Measurements from ENCODE around the gene CRABP2. TPM values are rescaled to one million over a fixed set of nuclear protein-coding genes. Genes with fewer than 3 reads are reported as not detected.

Gene CRABP2
- total RNA-seq, 1 donor from 2014 or later, result 278 TPM

DNA sequence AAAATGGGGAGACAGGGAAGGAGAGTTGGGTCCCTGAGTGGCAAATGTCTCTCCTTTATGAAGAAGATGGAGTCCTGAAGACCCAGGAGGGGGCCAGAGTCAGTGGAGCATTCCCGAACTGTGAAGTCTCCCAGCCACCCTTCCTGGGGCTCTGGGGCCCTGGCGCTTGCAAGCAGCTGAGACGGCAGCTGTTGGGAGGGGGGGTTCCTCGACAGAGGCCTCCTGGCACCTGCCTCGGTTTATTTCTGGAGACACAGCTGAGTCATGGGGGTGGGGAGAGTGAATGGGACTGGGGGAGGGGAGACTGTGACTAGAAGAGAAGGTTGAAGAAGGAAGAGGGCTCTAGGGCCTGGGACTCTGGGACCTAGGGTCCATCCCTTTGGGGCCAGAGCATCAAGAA lies 42.2 kb downstream of the CRABP2 start:
- no peaks in the 10 kb centered on the region for H3K9me3 ChIP-seq (ENCODE audit: insufficient read depth, low read depth, low read length)
- H3K4me3 Mint-ChIP-seq (ENCODE audit: unreplicated experiment), result peak overlapping the region; percentile 9
- no peaks in the 10 kb centered on the region for H3K79me2 ChIP-seq (ENCODE audit: insufficient read depth, low read length)
- no peaks in the 10 kb centered on the region for H4K20me1 ChIP-seq (ENCODE audit: insufficient read depth, low read length)
- no peaks in the 10 kb centered on the region for H3K27me3 ChIP-seq (ENCODE audit: insufficient read depth, low read length)
- H3K4me1 ChIP-seq (ENCODE audit: insufficient read depth, low read length), result peaks cover 70% of the 10 kb centered on the region
- peak overlapping the region; percentile 84 for H3K27ac ChIP-seq (ENCODE audit: low read depth, low read length)
- H3K4me3 ChIP-seq (ENCODE audit: insufficient read depth, low read depth, low read length), result no peak overlapping the region
- H3K27ac Mint-ChIP-seq (ENCODE audit: unreplicated experiment), result peak overlapping the region; percentile 88
- TF ChIP-seq, protein P1, sequence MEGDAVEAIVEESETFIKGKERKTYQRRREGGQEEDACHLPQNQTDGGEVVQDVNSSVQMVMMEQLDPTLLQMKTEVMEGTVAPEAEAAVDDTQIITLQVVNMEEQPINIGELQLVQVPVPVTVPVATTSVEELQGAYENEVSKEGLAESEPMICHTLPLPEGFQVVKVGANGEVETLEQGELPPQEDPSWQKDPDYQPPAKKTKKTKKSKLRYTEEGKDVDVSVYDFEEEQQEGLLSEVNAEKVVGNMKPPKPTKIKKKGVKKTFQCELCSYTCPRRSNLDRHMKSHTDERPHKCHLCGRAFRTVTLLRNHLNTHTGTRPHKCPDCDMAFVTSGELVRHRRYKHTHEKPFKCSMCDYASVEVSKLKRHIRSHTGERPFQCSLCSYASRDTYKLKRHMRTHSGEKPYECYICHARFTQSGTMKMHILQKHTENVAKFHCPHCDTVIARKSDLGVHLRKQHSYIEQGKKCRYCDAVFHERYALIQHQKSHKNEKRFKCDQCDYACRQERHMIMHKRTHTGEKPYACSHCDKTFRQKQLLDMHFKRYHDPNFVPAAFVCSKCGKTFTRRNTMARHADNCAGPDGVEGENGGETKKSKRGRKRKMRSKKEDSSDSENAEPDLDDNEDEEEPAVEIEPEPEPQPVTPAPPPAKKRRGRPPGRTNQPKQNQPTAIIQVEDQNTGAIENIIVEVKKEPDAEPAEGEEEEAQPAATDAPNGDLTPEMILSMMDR (IDR thresholded peaks at IDR 0.05; ENCODE audit: insufficient read depth, low read depth, low read length), result no peak
- TF ChIP-seq EZH2 (IDR thresholded peaks at IDR 0.05; ENCODE audit: insufficient read depth, low read length), result no peak
- H3K9me3 Mint-ChIP-seq (ENCODE audit: unreplicated experiment), result no peaks in the 10 kb centered on the region
- FAIRE-seq (no peak), DNase-seq (ENCODE audit: low read depth) (peak; percentile 61)
- no peaks in the 10 kb centered on the region for H3K36me3 ChIP-seq (ENCODE audit: insufficient read depth, low read length)
- H3K27me3 Mint-ChIP-seq (ENCODE audit: low read depth, unreplicated experiment), result no peaks in the 10 kb centered on the region
- H3K9ac ChIP-seq (ENCODE audit: low read length), result peak overlapping the region; percentile 74
- peaks cover 78% of the 10 kb centered on the region for H3K4me1 Mint-ChIP-seq (ENCODE audit: low read depth, unreplicated experiment)
- H2AFZ ChIP-seq (ENCODE audit: low read depth, low read length), result no peak overlapping the region
- H3K4me2 ChIP-seq (ENCODE audit: low read length), result peak overlapping the region; percentile 57
- peaks cover 1% of the 10 kb centered on the region for H3K36me3 Mint-ChIP-seq (ENCODE audit: low read depth, unreplicated experiment)

DNA sequence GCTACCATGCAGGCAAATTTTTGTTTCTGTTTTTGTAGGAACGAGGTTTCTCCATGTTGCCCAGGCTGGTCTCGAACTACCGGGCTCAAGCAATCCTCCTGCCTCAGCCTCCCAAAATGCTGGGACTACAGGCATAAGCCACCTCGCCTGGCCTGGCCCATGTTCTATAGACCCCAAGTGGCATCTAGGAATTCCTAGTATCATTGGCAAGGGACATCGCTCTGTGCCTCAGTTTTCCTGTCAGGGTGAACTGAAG lies 42.7 kb downstream of the CRABP2 start:
- TF ChIP-seq, protein P1 (IDR thresholded peaks at IDR 0.05; ENCODE audit: insufficient read depth, low read depth, low read length), result no peak
- no peak for TF ChIP-seq EZH2 (IDR thresholded peaks at IDR 0.05; ENCODE audit: insufficient read depth, low read length)
- Histone ChIP-seq H3K4me1 (ENCODE audit: insufficient read depth, low read length) (peaks cover 67% of the 10 kb centered on the region), H3K36me3 (ENCODE audit: insufficient read depth, low read length) (no peaks in the 10 kb centered on the region), H2AFZ (ENCODE audit: low read depth, low read length) (no peak overlapping the region), H3K4me3 (ENCODE audit: insufficient read depth, low read depth, low read length) (no peak overlapping the region), H4K20me1 (ENCODE audit: insufficient read depth, low read length) (no peaks in the 10 kb centered on the region), H3K27me3 (ENCODE audit: insufficient read depth, low read length) (no peaks in the 10 kb centered on the region), H3K79me2 (ENCODE audit: insufficient read depth, low read length) (no peaks in the 10 kb centered on the region), H3K9ac (ENCODE audit: low read length) (peak overlapping the region; percentile 74), H3K27ac (ENCODE audit: low read depth, low read length) (peak overlapping the region; percentile 84), H3K9me3 (ENCODE audit: insufficient read depth, low read depth, low read length) (no peaks in the 10 kb centered on the region), H3K4me2 (ENCODE audit: low read length) (peak overlapping the region; percentile 57)
- no peaks in the 10 kb centered on the region for H3K27me3 Mint-ChIP-seq (ENCODE audit: low read depth, unreplicated experiment)
- H3K4me3 Mint-ChIP-seq (ENCODE audit: unreplicated experiment), result no peak overlapping the region
- peak overlapping the region; percentile 88 for H3K27ac Mint-ChIP-seq (ENCODE audit: unreplicated experiment)
- H3K9me3 Mint-ChIP-seq (ENCODE audit: unreplicated experiment), result no peaks in the 10 kb centered on the region
- H3K4me1 Mint-ChIP-seq (ENCODE audit: low read depth, unreplicated experiment), result peaks cover 74% of the 10 kb centered on the region
- no peak for DNase-seq (ENCODE audit: low read depth)
- FAIRE-seq, result no peak
- peaks cover 1% of the 10 kb centered on the region for H3K36me3 Mint-ChIP-seq (ENCODE audit: low read depth, unreplicated experiment)

DNA sequence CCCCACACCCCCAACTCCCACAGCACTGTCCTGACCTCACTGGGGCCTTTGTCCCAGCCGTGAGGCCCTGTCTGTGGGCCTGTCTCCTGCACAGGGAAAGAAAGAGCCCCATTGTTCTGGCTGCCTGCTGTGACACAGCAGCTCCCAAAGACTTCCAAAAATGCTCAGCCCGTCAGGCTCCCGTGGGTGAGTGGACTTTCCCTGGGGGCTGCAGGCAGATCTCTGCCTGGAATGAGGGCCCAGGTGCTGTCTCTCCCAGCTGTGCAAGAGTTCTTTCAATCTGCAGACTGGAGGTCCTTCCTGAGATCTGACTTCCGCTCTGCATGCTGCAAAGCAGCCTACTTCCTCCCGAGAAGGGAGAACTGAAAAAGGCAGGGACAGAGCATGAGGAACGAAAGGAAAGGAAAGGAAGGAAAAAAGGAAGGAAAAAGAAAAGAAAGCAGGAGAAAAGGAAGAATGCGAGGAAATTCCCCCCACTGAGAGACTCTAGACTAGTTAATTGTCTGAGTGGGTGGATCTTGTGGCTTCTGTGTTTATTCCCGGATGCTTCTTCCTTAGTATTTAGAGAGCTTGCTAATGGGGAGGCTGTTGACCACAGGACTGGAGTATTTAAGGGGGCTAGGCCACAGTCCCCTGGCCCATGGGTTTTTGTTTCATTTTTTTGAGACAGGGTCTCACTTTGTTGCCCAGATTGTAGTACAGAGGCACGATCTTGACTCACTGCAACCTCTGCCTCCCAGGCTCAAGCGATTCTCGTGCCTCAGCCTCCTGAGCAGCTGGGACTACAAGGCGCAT lies 43.2 kb downstream of the CRABP2 start:
- peaks cover 2% of the 10 kb centered on the region for H3K27me3 Mint-ChIP-seq (ENCODE audit: low read depth, unreplicated experiment)
- no peaks in the 10 kb centered on the region for H4K20me1 ChIP-seq (ENCODE audit: insufficient read depth, low read length)
- no peaks in the 10 kb centered on the region for H3K36me3 ChIP-seq (ENCODE audit: insufficient read depth, low read length)
- peak overlapping the region; percentile 84 for H3K27ac ChIP-seq (ENCODE audit: low read depth, low read length)
- TF ChIP-seq, protein P1 (IDR thresholded peaks at IDR 0.05; ENCODE audit: insufficient read depth, low read depth, low read length), result no peak
- TF ChIP-seq EZH2 (IDR thresholded peaks at IDR 0.05; ENCODE audit: insufficient read depth, low read length), result no peak
- no peaks in the 10 kb centered on the region for H3K9me3 ChIP-seq (ENCODE audit: insufficient read depth, low read depth, low read length)
- peak overlapping the region; percentile 28 for H2AFZ ChIP-seq (ENCODE audit: low read depth, low read length)
- peak overlapping the region; percentile 88 for H3K27ac Mint-ChIP-seq (ENCODE audit: unreplicated experiment)
- H3K4me1 Mint-ChIP-seq (ENCODE audit: low read depth, unreplicated experiment), result peaks cover 74% of the 10 kb centered on the region
- H3K27me3 ChIP-seq (ENCODE audit: insufficient read depth, low read length), result no peaks in the 10 kb centered on the region
- peaks cover 1% of the 10 kb centered on the region for H3K36me3 Mint-ChIP-seq (ENCODE audit: low read depth, unreplicated experiment)
- no peak overlapping the region for H3K4me3 Mint-ChIP-seq (ENCODE audit: unreplicated experiment)
- peak overlapping the region; percentile 74 for H3K9ac ChIP-seq (ENCODE audit: low read length)
- DNase-seq (ENCODE audit: low read depth), result peak; percentile 60
- H3K79me2 ChIP-seq (ENCODE audit: insufficient read depth, low read length), result no peaks in the 10 kb centered on the region
- H3K4me2 ChIP-seq (ENCODE audit: low read length), result peak overlapping the region; percentile 57
- no peak for FAIRE-seq
- H3K9me3 Mint-ChIP-seq (ENCODE audit: unreplicated experiment), result no peaks in the 10 kb centered on the region
- no peak overlapping the region for H3K4me3 ChIP-seq (ENCODE audit: insufficient read depth, low read depth, low read length)
- peaks cover 69% of the 10 kb centered on the region for H3K4me1 ChIP-seq (ENCODE audit: insufficient read depth, low read length)

Data from astrocyte (in vitro differentiated cells and primary cell).